ENCODE results near the gene TXNDC11. TPM values are rescaled to one million over a fixed set of nuclear protein-coding genes. Genes with fewer than 3 reads are reported as not detected.

TXNDC11 gene
- total RNA-seq, 2 donors from 2014 or later: 52.0 to 62.1 TPM

DNA sequence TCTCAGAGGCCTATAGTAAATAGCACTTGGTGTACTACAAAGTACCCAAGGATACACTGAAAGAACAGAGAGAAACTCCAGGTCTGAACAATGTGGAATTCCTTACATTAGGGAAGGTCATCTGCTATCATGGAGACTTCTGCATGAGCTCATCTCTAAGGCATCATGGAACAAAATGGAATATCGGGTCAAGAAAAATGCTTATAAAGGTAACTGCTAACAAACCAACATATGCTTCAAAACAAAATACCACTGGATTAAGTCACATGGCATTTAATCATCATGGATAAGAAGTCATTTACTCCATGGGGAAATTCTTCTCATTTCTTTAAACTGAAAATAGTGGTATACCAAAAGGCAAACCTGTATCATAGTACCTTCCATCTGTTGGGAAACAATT, 34.2 kb downstream of the TXNDC11 start:
- Histone ChIP-seq H3K4me1 (no peaks in the 10 kb centered on the region), H3K27me3 (no peaks in the 10 kb centered on the region), H3K36me3 (no peaks in the 10 kb centered on the region), H3K9me3 (no peaks in the 10 kb centered on the region), H3K9ac (ENCODE audit: low read depth in 2 of 2, low read length in 2 of 2) (no peak overlapping the region), H3K4me3 (no peak overlapping the region), H3K27ac (no peak overlapping the region)
- DNase-seq: no peak
- TF ChIP-seq, protein P1, sequence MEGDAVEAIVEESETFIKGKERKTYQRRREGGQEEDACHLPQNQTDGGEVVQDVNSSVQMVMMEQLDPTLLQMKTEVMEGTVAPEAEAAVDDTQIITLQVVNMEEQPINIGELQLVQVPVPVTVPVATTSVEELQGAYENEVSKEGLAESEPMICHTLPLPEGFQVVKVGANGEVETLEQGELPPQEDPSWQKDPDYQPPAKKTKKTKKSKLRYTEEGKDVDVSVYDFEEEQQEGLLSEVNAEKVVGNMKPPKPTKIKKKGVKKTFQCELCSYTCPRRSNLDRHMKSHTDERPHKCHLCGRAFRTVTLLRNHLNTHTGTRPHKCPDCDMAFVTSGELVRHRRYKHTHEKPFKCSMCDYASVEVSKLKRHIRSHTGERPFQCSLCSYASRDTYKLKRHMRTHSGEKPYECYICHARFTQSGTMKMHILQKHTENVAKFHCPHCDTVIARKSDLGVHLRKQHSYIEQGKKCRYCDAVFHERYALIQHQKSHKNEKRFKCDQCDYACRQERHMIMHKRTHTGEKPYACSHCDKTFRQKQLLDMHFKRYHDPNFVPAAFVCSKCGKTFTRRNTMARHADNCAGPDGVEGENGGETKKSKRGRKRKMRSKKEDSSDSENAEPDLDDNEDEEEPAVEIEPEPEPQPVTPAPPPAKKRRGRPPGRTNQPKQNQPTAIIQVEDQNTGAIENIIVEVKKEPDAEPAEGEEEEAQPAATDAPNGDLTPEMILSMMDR (IDR thresholded peaks at IDR 0.05): no peak
- intact Hi-C loops (cut with DNase I): no loop called here

DNA sequence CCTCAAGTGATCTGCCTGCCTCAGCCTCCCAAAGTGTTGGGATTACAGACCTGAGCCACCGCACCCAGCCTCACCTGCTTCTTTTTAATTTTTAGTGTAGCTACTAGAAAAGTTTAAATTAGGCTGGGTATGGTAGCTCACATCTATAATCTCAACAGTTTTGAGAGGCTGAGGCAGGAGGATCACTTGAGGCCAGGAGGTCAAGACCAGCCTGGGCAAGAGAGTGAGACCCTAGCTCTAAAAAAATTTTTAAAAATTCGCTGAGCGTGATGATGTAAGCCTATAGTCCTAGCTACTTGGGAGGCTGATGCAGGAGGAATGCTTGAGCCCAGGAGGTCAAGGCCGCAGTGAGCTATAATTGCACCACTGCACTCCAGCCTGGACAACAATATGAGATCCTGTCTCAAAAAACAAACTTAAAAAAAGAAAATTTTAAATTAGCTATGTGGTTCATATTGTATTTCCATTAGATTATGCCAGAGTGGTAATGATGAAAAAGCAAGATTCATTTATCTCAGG, 34.9 kb downstream of the TXNDC11 start:
- no peaks in the 10 kb centered on the region for H3K27me3 ChIP-seq
- intact Hi-C loops (cut with DNase I): no loop called here
- H3K36me3 ChIP-seq: no peaks in the 10 kb centered on the region
- no peaks in the 10 kb centered on the region for H3K9me3 ChIP-seq
- H3K9ac ChIP-seq (ENCODE audit: low read depth in 2 of 2, low read length in 2 of 2): no peak overlapping the region
- DNase-seq: no peak
- TF ChIP-seq, protein P1 (IDR thresholded peaks at IDR 0.05): no peak
- H3K4me3 ChIP-seq: no peak overlapping the region
- no peak overlapping the region for H3K27ac ChIP-seq
- no peaks in the 10 kb centered on the region for H3K4me1 ChIP-seq

GRCh38 chr16:11706180-11706742, 36.4 kb downstream of the TXNDC11 start:
- intact Hi-C loops (cut with DNase I): no loop called here
- H3K4me3 ChIP-seq: no peak overlapping the region
- no peaks in the 10 kb centered on the region for H3K27me3 ChIP-seq
- no peaks in the 10 kb centered on the region for H3K9me3 ChIP-seq
- no peaks in the 10 kb centered on the region for H3K36me3 ChIP-seq
- TF ChIP-seq, protein P1 (IDR thresholded peaks at IDR 0.05): no peak
- no peak overlapping the region for H3K9ac ChIP-seq (ENCODE audit: low read depth in 2 of 2, low read length in 2 of 2)
- no peak overlapping the region for H3K27ac ChIP-seq
- DNase-seq: no peak
- no peaks in the 10 kb centered on the region for H3K4me1 ChIP-seq

GRCh38 chr16:11705311-11706025, 37.2 kb downstream of the TXNDC11 start:
- Histone ChIP-seq H3K4me3 (no peak overlapping the region), H3K27ac (no peak overlapping the region)

GRCh38 chr16:11700264-11701029, 42.2 kb downstream of the TXNDC11 start:
- H3K4me1 ChIP-seq: no peaks in the 10 kb centered on the region
- DNase-seq: no peak
- TF ChIP-seq, protein P1 (IDR thresholded peaks at IDR 0.05): no peak
- intact Hi-C loops (cut with DNase I): no loop called here
- no peaks in the 10 kb centered on the region for H3K9me3 ChIP-seq
- H3K4me3 ChIP-seq: no peak overlapping the region
- H3K9ac ChIP-seq (ENCODE audit: low read depth in 2 of 2, low read length in 2 of 2): no peak overlapping the region
- H3K27ac ChIP-seq: no peak overlapping the region
- no peaks in the 10 kb centered on the region for H3K27me3 ChIP-seq
- H3K36me3 ChIP-seq: peaks cover 16% of the 10 kb centered on the region

More at GRCh38 chr16:11705311-11706025, 37.2 kb downstream of the TXNDC11 start:
- DNase-seq: no peak
- no peaks in the 10 kb centered on the region for H3K27me3 ChIP-seq
- H3K9me3 ChIP-seq: no peaks in the 10 kb centered on the region
- H3K36me3 ChIP-seq: no peaks in the 10 kb centered on the region
- intact Hi-C loops (cut with DNase I): no loop called here
- TF ChIP-seq, protein P1 (IDR thresholded peaks at IDR 0.05): no peak
- no peaks in the 10 kb centered on the region for H3K4me1 ChIP-seq
- no peak overlapping the region for H3K9ac ChIP-seq (ENCODE audit: low read depth in 2 of 2, low read length in 2 of 2)
